Choroid plexus epithelial cell (primary cell): ENCODE data around the gene GBF1.

Experiments used
- DNase-seq: peaks from one replicate; pipeline ENCODE4 v3.0.0-alpha.2; 2010; ENCODE audit warnings: low read depth
- H3K4me3 ChIP-seq: 2 replicates; pipeline ENCODE4 v1.5.1; 2011; ENCODE audit warnings: low read depth, mild to moderate bottlenecking, control low read depth, low read length, moderate library complexity
- CTCF ChIP-seq: conservative IDR thresholded peaks from 2 replicates; pipeline ENCODE4 v1.5.1; 2011; ENCODE audit warnings: low read depth, mild to moderate bottlenecking, control low read depth, inconsistent platforms, low read length, moderate library complexity

The GBF1 gene

GRCh38 chr10:102401735-102402511 lies 156.6 kb downstream of the GBF1 start:
- peak; percentile 62 for DNase-seq
- no peak for TF ChIP-seq CTCF
- no peak overlapping the region for H3K4me3 ChIP-seq

- DNase-seq, result no peak
- no peak overlapping the region for H3K4me3 ChIP-seq
- TF ChIP-seq CTCF, result no peak
Measured at GRCh38 chr10:102402512-102402896, 157.2 kb downstream of the GBF1 start.

GRCh38 chr10:102403115-102403514 lies 157.8 kb downstream of the GBF1 start:
- H3K4me3 ChIP-seq, result no peak overlapping the region
- TF ChIP-seq CTCF, result no peak
- DNase-seq, result no peak

GRCh38 chr10:102404361-102405107 lies 159.2 kb downstream of the GBF1 start:
- no peak for DNase-seq
- no peak for TF ChIP-seq CTCF
- H3K4me3 ChIP-seq, result no peak overlapping the region

GRCh38 chr10:102405108-102405571 lies 159.8 kb downstream of the GBF1 start:
- DNase-seq, result no peak

GRCh38 chr10:102405632-102406031 lies 160.3 kb downstream of the GBF1 start:
- no peak overlapping the region for H3K4me3 ChIP-seq
- DNase-seq, result no peak
- TF ChIP-seq CTCF, result no peak

More at GRCh38 chr10:102405108-102405571, 159.8 kb downstream of the GBF1 start:
- no peak overlapping the region for H3K4me3 ChIP-seq
- no peak for TF ChIP-seq CTCF
